Gastroesophageal sphincter (tissue), 4 donors: ENCODE data around the gene HCFC1R1. TPM values are rescaled to one million over a fixed set of nuclear protein-coding genes. Genes with fewer than 3 reads are reported as not detected.
"Not testable (repeated sequence)": the region's sequence is repeated elsewhere in the genome, so short reads cannot be mapped to it uniquely, and the experiment has no call there.

Experiments
- ATAC-seq: fragments of 150-250 bp; one replicate; pipeline ENCODE4 v1.9.1; 2016; ENCODE audit warnings: mild to moderate bottlenecking, moderate library complexity
- H3K27ac ChIP-seq, 4 donors: fragments of 200-600 bp; sonication (generic) in 3 of 4; 1 replicate in 3 of 4; 2 replicates in 1 of 4; pipeline ENCODE4 v1.5.1; 2016 to 2019
- H3K27me3 ChIP-seq: fragments of 200-600 bp; sonication (generic); one replicate; pipeline ENCODE4 v1.5.1; 2019
- H3K36me3 ChIP-seq, 2 donors: fragments of 200-600 bp; sonication (generic); one replicate each; pipeline ENCODE4 v1.5.1; 2019; ENCODE audit warnings: control low read depth in 1 of 2
- H3K4me1 ChIP-seq, 3 donors: fragments of 200-600 bp; sonication (generic); 1 replicate in 2 of 3; 2 replicates in 1 of 3; pipeline ENCODE4 v1.5.1; 2016 to 2019; ENCODE audit warnings: control low read depth in 2 of 3
- H3K4me3 ChIP-seq, 2 donors: fragments of 200-600 bp; sonication (generic); one replicate each; pipeline ENCODE4 v1.5.1; 2019; ENCODE audit warnings: mild to moderate bottlenecking in 1 of 2, moderate library complexity in 1 of 2
- H3K9me3 ChIP-seq, 3 donors: fragments of 200-600 bp; sonication (generic); one replicate each; pipeline ENCODE4 v1.5.1; 2017 to 2019; ENCODE audit warnings: control low read depth in 2 of 3
- CTCF ChIP-seq, 4 experiments: fragments of 200-600 bp in 2 of 4; fragments of 450-650 bp in 2 of 4; sonication (generic) in 1 of 4; IDR thresholded peaks; one replicate each; pipeline ENCODE4 v1.5.1; 2017 to 2019; ENCODE audit warnings: antibody characterized with exemption in 4 of 4, mild to moderate bottlenecking in 2 of 4, moderate library complexity in 2 of 4
- EP300 ChIP-seq: sonication (generic); formaldehyde crosslinking; IDR thresholded peaks from one replicate; pipeline ENCODE4 v1.6.1; 2017; ENCODE audit warnings: antibody characterized with exemption, mild to moderate bottlenecking
- POLR2A ChIP-seq, 2 donors: fragments of 450-650 bp; IDR thresholded peaks; one replicate each; pipeline ENCODE4 v1.6.1; 2017; ENCODE audit warnings: antibody characterized with exemption in 2 of 2, mild to moderate bottlenecking in 2 of 2, moderate library complexity in 1 of 2
- POLR2AphosphoS5 ChIP-seq: sonication (generic); formaldehyde crosslinking; IDR thresholded peaks from one replicate; pipeline ENCODE4 v1.6.1; 2017; ENCODE audit warnings: antibody characterized with exemption
- WGBS, 2 donors: methylation state at CpG; one replicate each; pipeline ENCODE4 v1.1.5; 2018; ENCODE audit warnings: low coverage in 1 of 2; 5-methylcytosine and 5-hydroxymethylcytosine counted together
- total RNA-seq, 4 donors: library from RNA; depleted of rRNA; stranded (reverse); fragments of >200 nt; gene quantifications; one replicate each; pipeline ENCODE4 v1.1.0, GENCODE V29; 2016

The HCFC1R1 gene
- total RNA-seq, 4 donors from 2014 or later = 20.1 to 94.9 (median 40.5) TPM

GRCh38 chr16:3070608-3071111 is 46.9 kb upstream of the HCFC1R1 start:
- 93% methylated on average over 4 of the region's 9 CpGs; no CpG with 5 or more reads in 1 of the 2 donors for WGBS, 2 donors
- Histone ChIP-seq H3K4me1 (peaks cover 0 to 10% (median 0%) of the 10 kb centered on the region in 3 donors), H3K9me3 (no peaks in the 10 kb centered on the region), H3K36me3 (no peaks in the 10 kb centered on the region), H3K4me3 (no peak overlapping the region), H3K27me3 (peaks cover 9% of the 10 kb centered on the region), H3K27ac (no peak overlapping the region)
- no peak for ATAC-seq
- TF ChIP-seq CTCF (IDR thresholded peaks at IDR 0.05) = no peak
- TF ChIP-seq EP300 = no peak
- TF ChIP-seq POLR2AphosphoS5 = no peak
- TF ChIP-seq POLR2A (IDR thresholded peaks at IDR 0.05) = no peak

- WGBS, 2 donors = 50 to 81% methylated on average over 1 to 5 of the region's 11 CpGs
- Histone ChIP-seq H3K27me3 (peaks cover 15% of the 10 kb centered on the region), H3K4me1 (peaks cover 0 to 23% (median 0%) of the 10 kb centered on the region in 3 donors)
- not testable (repeated sequence) for H3K4me3 ChIP-seq, ATAC-seq, H3K36me3 ChIP-seq, H3K9me3 ChIP-seq, H3K27ac ChIP-seq
Measured at GRCh38 chr16:3069146-3069545, 45.4 kb upstream of the HCFC1R1 start.

GRCh38 chr16:3068487-3068886 is 44.7 kb upstream of the HCFC1R1 start:
- ATAC-seq = no peak
- Histone ChIP-seq H3K27me3 (peaks cover 9% of the 10 kb centered on the region), H3K27ac (no peak overlapping the region), H3K4me3 (no peak overlapping the region), H3K36me3 (no peaks in the 10 kb centered on the region), H3K4me1 (peaks cover 0 to 23% (median 0%) of the 10 kb centered on the region in 3 donors), H3K9me3 (no peaks in the 10 kb centered on the region)
- TF ChIP-seq CTCF (IDR thresholded peaks at IDR 0.05) (no peak), EP300 (no peak), POLR2A (IDR thresholded peaks at IDR 0.05) (no peak), POLR2AphosphoS5 (no peak)
- WGBS, 2 donors = 40% methylated on average over 1 of the region's 4 CpGs; no CpG with 5 or more reads in 1 of the 2 donors

GRCh38 chr16:3066440-3066748 is 42.7 kb upstream of the HCFC1R1 start:
- Histone ChIP-seq H3K36me3 (no peaks in the 10 kb centered on the region), H3K4me1 (peaks cover 0 to 23% (median 0%) of the 10 kb centered on the region in 3 donors), H3K4me3 (peak overlapping the region in 1 of 2 donors; percentile 43), H3K27ac (peak overlapping the region in 3 of 4 donors; percentile 55 to 64 (median 62)), H3K27me3 (peaks cover 7% of the 10 kb centered on the region), H3K9me3 (no peaks in the 10 kb centered on the region)
- no peak for TF ChIP-seq CTCF (IDR thresholded peaks at IDR 0.05)
- no peak for TF ChIP-seq POLR2AphosphoS5
- TF ChIP-seq POLR2A (IDR thresholded peaks at IDR 0.05) = no peak
- no peak for TF ChIP-seq EP300
- WGBS, 2 donors = no CpG with 5 or more reads among the region's 7 CpGs
- ATAC-seq = no peak

GRCh38 chr16:3065742-3066439 is 42.1 kb upstream of the HCFC1R1 start:
- Histone ChIP-seq H3K9me3 (no peaks in the 10 kb centered on the region), H3K4me1 (peaks cover 0 to 23% (median 0%) of the 10 kb centered on the region in 3 donors), H3K27me3 (peaks cover 7% of the 10 kb centered on the region), H3K36me3 (no peaks in the 10 kb centered on the region), H3K4me3 (peak overlapping the region; percentile 5 to 43), H3K27ac (peak overlapping the region in 3 of 4 donors; percentile 55 to 64 (median 62))
- 25 to 61% methylated on average over 4 to 6 of the region's 26 CpGs for WGBS, 2 donors
- peak; percentile 11 for ATAC-seq
- no peak for TF ChIP-seq EP300
- TF ChIP-seq CTCF (IDR thresholded peaks at IDR 0.05) = no peak
- TF ChIP-seq POLR2AphosphoS5 = no peak
- no peak for TF ChIP-seq POLR2A (IDR thresholded peaks at IDR 0.05)
